MCF 10A (cell line): ENCODE measurements around the gene LEMD3. TPM values are rescaled to one million over a fixed set of nuclear protein-coding genes. Genes with fewer than 3 reads are reported as not detected.

Source experiments
- BruUV-seq: library from RNA; stranded (reverse); fragments of 400-500 nt; replicated peaks from 2 replicates; lab custom pipeline; 2021; lab: Mats Ljungman, UMichigan
- CTCF ChIA-PET: fragments of 300-600 bp; sonication (Branson Sonifier 250); formaldehyde crosslinking; extraction: SDS; loops from one replicate; lab custom pipeline; 2021; ENCODE audit warnings: antibody characterized with exemption, inconsistent platforms; lab: Yijun Ruan, JAX
- POLR2A ChIA-PET: fragments of 300-600, 350-650 bp; sonication (Branson Sonifier 250); formaldehyde crosslinking; extraction: SDS; loops from one replicate; lab custom pipeline; 2020; ENCODE audit warnings: antibody characterized with exemption, inconsistent platforms; lab: Yijun Ruan, JAX
- DNase-seq: peaks from one replicate; pipeline ENCODE4 v3.0.0-alpha.2; 2018; ENCODE audit not compliant: unreplicated experiment
- H3K27ac Mint-ChIP-seq: one replicate; pipeline ENCODE4 v1.8.0; 2022; ENCODE audit warnings: mild to moderate bottlenecking, low read depth, mixed read lengths; ENCODE audit not compliant: unreplicated experiment
- H3K27me3 Mint-ChIP-seq: one replicate; pipeline ENCODE4 v1.8.0; 2022; ENCODE audit warnings: mixed read lengths; ENCODE audit not compliant: insufficient read depth, unreplicated experiment
- H3K36me3 Mint-ChIP-seq: one replicate; pipeline ENCODE4 v1.8.0; 2022; ENCODE audit warnings: mild to moderate bottlenecking, moderate library complexity, mixed read lengths; ENCODE audit not compliant: insufficient read depth, unreplicated experiment
- H3K4me1 Mint-ChIP-seq: one replicate; pipeline ENCODE4 v1.8.0; 2022; ENCODE audit warnings: mixed read lengths; ENCODE audit not compliant: insufficient read depth, unreplicated experiment
- H3K4me3 Mint-ChIP-seq: one replicate; pipeline ENCODE4 v1.8.0; 2022; ENCODE audit warnings: mild to moderate bottlenecking, moderate library complexity, mixed read lengths; ENCODE audit not compliant: unreplicated experiment
- H3K9me3 Mint-ChIP-seq: one replicate; pipeline ENCODE4 v1.8.0; 2022; ENCODE audit warnings: mixed read lengths; ENCODE audit not compliant: unreplicated experiment
- CTCF ChIP-seq: fragments of 200-600 bp; IDR thresholded peaks from one replicate; pipeline ENCODE4 v1.8.0; 2022; ENCODE audit warnings: antibody characterized with exemption, mild to moderate bottlenecking; ENCODE audit not compliant: unreplicated experiment
- intact Hi-C: fragments of 100-400 bp; cut with micrococcal nuclease; formaldehyde crosslinking; loops from 2 replicates; pipeline ENCODE4 v1.14.1; 2022
- total RNA-seq: library from RNA; stranded (reverse); gene quantifications from 2 replicates; pipeline ENCODE4 v1.2.3, GENCODE V29; 2022

Gene LEMD3
- total RNA-seq, 1 experiment from 2014 or later, result 21.8 TPM

GRCh38 chr12:65189028-65189718 is 19.8 kb downstream of the LEMD3 start:
- Mint-ChIP-seq H3K27ac (no peak overlapping the region), H3K4me3 (no peak overlapping the region), H3K9me3 (no peaks in the 10 kb centered on the region), H3K4me1 (peaks cover 17% of the 10 kb centered on the region), H3K27me3 (no peaks in the 10 kb centered on the region), H3K36me3 (no peaks in the 10 kb centered on the region)
- no peak for TF ChIP-seq CTCF
- intact Hi-C loops, result no loop called here
- POLR2A ChIA-PET, result interaction anchor here (0.7 to 1.5 kb wide), 2 partner anchors 17 to 19 kb away, joined by 3 to 6 read pairs; no protein-coding TSS in a partner anchor
- CTCF ChIA-PET, result no interaction called here
- no peak for DNase-seq
- BruUV-seq, result no TSS peak

- Mint-ChIP-seq H3K4me1 (peaks cover 7% of the 10 kb centered on the region), H3K27me3 (no peaks in the 10 kb centered on the region), H3K36me3 (no peaks in the 10 kb centered on the region), H3K27ac (no peak overlapping the region), H3K9me3 (peaks cover 8% of the 10 kb centered on the region), H3K4me3 (no peak overlapping the region)
- POLR2A ChIA-PET, result interaction anchor here (0.6 to 1.1 kb wide), 4 partner anchors 9 to 35 kb away, joined by 3 to 6 read pairs (median 3); partner anchors contain the start of gene LEMD3
- intact Hi-C loops, result no loop called here
- TF ChIP-seq CTCF, result no peak
- DNase-seq, result no peak
- BruUV-seq, result no TSS peak
- CTCF ChIA-PET, result interaction anchor here (0.6 to 0.7 kb wide), 2 partner anchors 21 to 146 kb away, joined by 3 read pairs; no protein-coding TSS in a partner anchor
Measured at GRCh38 chr12:65192963-65193516, 23.7 kb downstream of the LEMD3 start.

- TF ChIP-seq CTCF, result no peak
- no TSS peak for BruUV-seq
- Mint-ChIP-seq H3K4me1 (peaks cover under 1% of the 10 kb centered on the region), H3K27ac (no peak overlapping the region), H3K4me3 (no peak overlapping the region), H3K9me3 (peaks cover 8% of the 10 kb centered on the region), H3K27me3 (no peaks in the 10 kb centered on the region), H3K36me3 (no peaks in the 10 kb centered on the region)
- intact Hi-C loops, result no loop called here
- no peak for DNase-seq
- POLR2A ChIA-PET, result interaction anchor here (0.6 to 2.1 kb wide), 4 partner anchors 9 to 38 kb away, joined by 3 to 17 read pairs (median 4); partner anchors contain the start of gene LEMD3
- CTCF ChIA-PET, result interaction anchor here (0.8 to 1.5 kb wide), 2 partner anchors 393 to 1736 kb away, joined by 3 to 4 read pairs; no protein-coding TSS in a partner anchor
Measured at GRCh38 chr12:65194949-65195348, 25.6 kb downstream of the LEMD3 start.

GRCh38 chr12:65195387-65196055 is 26.1 kb downstream of the LEMD3 start:
- BruUV-seq, result no TSS peak
- CTCF ChIA-PET, result interaction anchor here (0.6 to 1.5 kb wide), 3 partner anchors 394 to 1735 kb away, joined by 3 to 4 read pairs (median 4); no protein-coding TSS in a partner anchor
- H3K27me3 Mint-ChIP-seq, result no peaks in the 10 kb centered on the region
- POLR2A ChIA-PET, result interaction anchor here (0.6 to 2.1 kb wide), 4 partner anchors 10 to 31 kb away, joined by 3 to 17 read pairs (median 4); partner anchors contain the start of gene LEMD3
- peaks cover 8% of the 10 kb centered on the region for H3K9me3 Mint-ChIP-seq
- DNase-seq, result no peak
- H3K27ac Mint-ChIP-seq, result no peak overlapping the region
- H3K4me3 Mint-ChIP-seq, result no peak overlapping the region
- peaks cover 6% of the 10 kb centered on the region for H3K4me1 Mint-ChIP-seq
- TF ChIP-seq CTCF, result no peak
- intact Hi-C loops, result no loop called here
- H3K36me3 Mint-ChIP-seq, result no peaks in the 10 kb centered on the region
